H9 (cell line): ENCODE measurements around the gene LRIG3. TPM values are rescaled to one million over a fixed set of nuclear protein-coding genes. Genes with fewer than 3 reads are reported as not detected.

ENCODE experiments used
- DNase-seq: peaks from one replicate; pipeline ENCODE4 v3.0.0-alpha.2; 2017
- H2AFZ ChIP-seq: one replicate; pipeline ENCODE4 v1.6.1; 2013; ENCODE audit warnings: mild to moderate bottlenecking, low read length, control low read depth, moderate library complexity
- H2AK5ac ChIP-seq: 2 replicates; pipeline ENCODE4 v1.6.1; 2013; ENCODE audit warnings: low read length, control low read depth, mixed read lengths; ENCODE audit not compliant: insufficient read length
- H2BK120ac ChIP-seq: one replicate; pipeline ENCODE4 v1.6.1; 2013; ENCODE audit warnings: low read depth, mild to moderate bottlenecking, low read length, control low read depth, inconsistent platforms; ENCODE audit not compliant: poor library complexity, severe bottlenecking
- H2BK12ac ChIP-seq: 2 replicates; pipeline ENCODE4 v1.6.1; 2013; ENCODE audit warnings: low read length, control low read depth, mixed read lengths, low read depth; ENCODE audit not compliant: insufficient read length
- H2BK15ac ChIP-seq: 2 replicates; pipeline ENCODE4 v1.6.1; 2013; ENCODE audit warnings: low read depth, low read length, control low read depth
- H2BK20ac ChIP-seq: one replicate; pipeline ENCODE4 v1.6.1; 2013; ENCODE audit warnings: low read depth, mild to moderate bottlenecking, low read length, control low read depth, inconsistent platforms; ENCODE audit not compliant: poor library complexity, severe bottlenecking
- H2BK5ac ChIP-seq: 2 replicates; pipeline ENCODE4 v1.6.1; 2013; ENCODE audit warnings: low read length, control low read depth, mixed read lengths; ENCODE audit not compliant: insufficient read length
- H3K14ac ChIP-seq: 2 replicates; pipeline ENCODE4 v1.6.1; 2013; ENCODE audit warnings: low read length, control low read depth; ENCODE audit not compliant: insufficient read depth
- H3K18ac ChIP-seq: 2 replicates; pipeline ENCODE4 v1.6.1; 2013; ENCODE audit warnings: low read depth, mild to moderate bottlenecking, mixed read lengths, low read length, control low read depth; ENCODE audit not compliant: insufficient read length
- H3K23ac ChIP-seq: 2 replicates; pipeline ENCODE4 v1.6.1; 2013; ENCODE audit warnings: low read length, control low read depth, mixed read lengths, low read depth; ENCODE audit not compliant: insufficient read length
- H3K23me2 ChIP-seq: 2 replicates; pipeline ENCODE4 v1.6.1; 2013; ENCODE audit warnings: low read depth, mild to moderate bottlenecking, mixed read lengths, low read length, control low read depth; ENCODE audit not compliant: insufficient read length, poor library complexity, severe bottlenecking
- H3K27ac ChIP-seq: 2 replicates; pipeline ENCODE4 v1.5.1; 2013; ENCODE audit warnings: low read length, control low read depth, mixed read lengths, low read depth; ENCODE audit not compliant: insufficient read length
- H3K27me3 ChIP-seq: 2 replicates; pipeline ENCODE4 v1.6.1; 2013; ENCODE audit warnings: low read length, control low read depth, inconsistent platforms; ENCODE audit not compliant: insufficient read depth
- H3K4ac ChIP-seq: 2 replicates; pipeline ENCODE4 v1.6.1; 2013; ENCODE audit warnings: low read depth, mild to moderate bottlenecking, control low read depth, inconsistent platforms, low read length, moderate library complexity
- H3K4me1 ChIP-seq: 2 replicates; pipeline ENCODE4 v1.6.1; 2013; ENCODE audit warnings: low read length, control low read depth, inconsistent platforms; ENCODE audit not compliant: insufficient read depth
- H3K4me2 ChIP-seq: 2 replicates; pipeline ENCODE4 v1.6.1; 2013; ENCODE audit warnings: low read length, control low read depth, mixed read lengths; ENCODE audit not compliant: insufficient read length, insufficient read depth
- H3K56ac ChIP-seq: 2 replicates; pipeline ENCODE4 v1.6.1; 2013; ENCODE audit warnings: low read depth, mild to moderate bottlenecking, mixed read lengths, low read length, control low read depth; ENCODE audit not compliant: insufficient read length
- H3K79me1 ChIP-seq: 2 replicates; pipeline ENCODE4 v1.6.1; 2013; ENCODE audit warnings: low read depth, mild to moderate bottlenecking, moderate library complexity, low read length, control low read depth, inconsistent platforms; ENCODE audit not compliant: insufficient read depth, poor library complexity, severe bottlenecking
- H3K79me2 ChIP-seq: 2 replicates; pipeline ENCODE4 v1.6.1; 2013; ENCODE audit warnings: low read length, control low read depth, inconsistent platforms; ENCODE audit not compliant: insufficient read depth
- H3K9ac ChIP-seq: 2 replicates; pipeline ENCODE4 v1.6.1; 2013; ENCODE audit warnings: low read length, control low read depth, mixed read lengths; ENCODE audit not compliant: insufficient read length; ENCODE audit errors: extremely low read depth
- H3K9me3 ChIP-seq: one replicate; pipeline ENCODE4 v1.6.1; 2013; ENCODE audit warnings: low read depth, low read length, inconsistent platforms; ENCODE audit not compliant: control insufficient read depth
- H3T11ph ChIP-seq: one replicate; pipeline ENCODE4 v1.6.1; 2013; ENCODE audit warnings: mild to moderate bottlenecking, low read length, control low read depth, inconsistent platforms
- H4K20me1 ChIP-seq: one replicate; pipeline ENCODE4 v1.6.1; 2013; ENCODE audit not compliant: control insufficient read depth, insufficient read length, insufficient read depth
- H4K5ac ChIP-seq: 2 replicates; pipeline ENCODE4 v1.6.1; 2013; ENCODE audit warnings: low read depth, mild to moderate bottlenecking, mixed read lengths, low read length, control low read depth; ENCODE audit not compliant: insufficient read length
- H4K8ac ChIP-seq: replicated peaks from 2 replicates; pipeline ENCODE4 v1.6.1; 2013; ENCODE audit warnings: low read length, control low read depth, mixed read lengths, low read depth; ENCODE audit not compliant: insufficient read length
- H4K91ac ChIP-seq: 2 replicates; pipeline ENCODE4 v1.6.1; 2013; ENCODE audit warnings: low read depth, mild to moderate bottlenecking, moderate library complexity, mixed read lengths, low read length, control low read depth; ENCODE audit not compliant: insufficient read length
- H3K27ac Mint-ChIP-seq, 3 experiments: 2 replicates in 2 of 3; 3 replicates in 1 of 3; pipeline ENCODE4 v1.8.0; 2020 to 2021; ENCODE audit warnings: mixed read lengths in 3 of 3, mild to moderate bottlenecking in 1 of 3, moderate library complexity in 1 of 3
- H3K27me3 Mint-ChIP-seq: 2 replicates; pipeline ENCODE4 v1.8.0; 2021; ENCODE audit warnings: low read depth, mild to moderate bottlenecking, moderate library complexity, mixed read lengths
- H3K36me3 Mint-ChIP-seq, 3 experiments: 2 replicates in 2 of 3; 3 replicates in 1 of 3; pipeline ENCODE4 v1.8.0; 2020 to 2021; ENCODE audit warnings: low read depth in 3 of 3, mixed read lengths in 3 of 3; ENCODE audit not compliant: insufficient read depth in 1 of 3
- H3K4me1 Mint-ChIP-seq, 2 experiments: 2 replicates each; pipeline ENCODE4 v1.8.0; 2020; ENCODE audit warnings: mixed read lengths in 2 of 2
- H3K4me3 Mint-ChIP-seq, 2 experiments: 2 replicates in 1 of 2; 3 replicates in 1 of 2; pipeline ENCODE4 v1.8.0; 2020 to 2021; ENCODE audit warnings: mild to moderate bottlenecking in 2 of 2, mixed read lengths in 2 of 2, moderate library complexity in 1 of 2
- H3K9me3 Mint-ChIP-seq, 2 experiments: 2 replicates in 1 of 2; 3 replicates in 1 of 2; pipeline ENCODE4 v1.8.0; 2020; ENCODE audit warnings: mild to moderate bottlenecking in 2 of 2, mixed read lengths in 2 of 2, moderate library complexity in 1 of 2
- CTCF ChIP-seq: fragments of 200-600 bp; sonication (generic); conservative IDR thresholded peaks from 3 replicates; pipeline ENCODE4 v1.8.0; 2021; ENCODE audit warnings: antibody characterized with exemption, mild to moderate bottlenecking
- WGBS: extraction: QIAGEN DNeasy Blood & Tissue Kit; methylation state at CpG from one replicate; pipeline ENCODE4 v1.1.7; 2013; ENCODE audit warnings: missing lambda C conversion rate, low lambda C conversion rate, mixed read lengths; ENCODE audit not compliant: insufficient read length; ENCODE audit errors: extremely low coverage; 5-methylcytosine and 5-hydroxymethylcytosine counted together
- total RNA-seq: library from RNA; stranded (reverse); gene quantifications from 2 replicates; pipeline ENCODE4 v1.2.1, GENCODE V29; 2021

Gene LRIG3
- total RNA-seq, 1 experiment from 2014 or later = 10.9 TPM

GRCh38 chr12:58880639-58881038 lies 39.7 kb downstream of the LRIG3 start:
- no peak overlapping the region for H4K5ac ChIP-seq
- no peak overlapping the region for H3K14ac ChIP-seq
- no peak overlapping the region for H3K9ac ChIP-seq
- peaks cover 3% of the 10 kb centered on the region; the same call in 1 of the 2 replicates for H3K27me3 ChIP-seq
- H4K8ac ChIP-seq = no peak overlapping the region
- Mint-ChIP-seq H3K36me3 (peaks cover 26 to 68% (median 55%) of the 10 kb centered on the region in 3 experiments; a peak in 6 of 7 replicates), H3K27ac (no peak overlapping the region), H3K4me1 (peaks cover 12 to 20% of the 10 kb centered on the region in 2 experiments), H3K27me3 (peaks cover 8% of the 10 kb centered on the region; the same call in 1 of the 2 replicates), H3K9me3 (no peaks in the 10 kb centered on the region), H3K4me3 (no peak overlapping the region)
- no peaks in the 10 kb centered on the region for H3K79me2 ChIP-seq
- H3K4me2 ChIP-seq = no peak overlapping the region
- H3K56ac ChIP-seq = no peak overlapping the region
- no CpG with 5 or more reads among the region's 7 CpGs for WGBS
- no peak overlapping the region for H2BK20ac ChIP-seq
- no peak overlapping the region for H2BK120ac ChIP-seq
- no peak for DNase-seq
- no peak for TF ChIP-seq CTCF
- H3K9me3 ChIP-seq = no peaks in the 10 kb centered on the region
- H2AK5ac ChIP-seq = no peak overlapping the region
- no peak overlapping the region for H2AFZ ChIP-seq
- H2BK5ac ChIP-seq = no peak overlapping the region
- no peaks in the 10 kb centered on the region for H3K79me1 ChIP-seq
- no peak overlapping the region for H3T11ph ChIP-seq
- H3K27ac ChIP-seq = no peak overlapping the region
- no peak overlapping the region for H2BK12ac ChIP-seq
- H4K20me1 ChIP-seq = no peaks in the 10 kb centered on the region
- no peak overlapping the region for H3K18ac ChIP-seq
- no peak overlapping the region for H3K23ac ChIP-seq
- H3K4me1 ChIP-seq = no peaks in the 10 kb centered on the region; the same call in 1 of the 2 replicates
- no peaks in the 10 kb centered on the region for H3K23me2 ChIP-seq
- H3K4ac ChIP-seq = no peak overlapping the region
- no peak overlapping the region for H2BK15ac ChIP-seq
- H4K91ac ChIP-seq = no peak overlapping the region
